HuH-7.5 (cell line): ENCODE data around the gene PMM2.

Source experiments
- DNase-seq: peaks from one replicate; pipeline ENCODE4 v3.0.0; 2011; ENCODE audit warnings: low spot score

Gene PMM2

DNA sequence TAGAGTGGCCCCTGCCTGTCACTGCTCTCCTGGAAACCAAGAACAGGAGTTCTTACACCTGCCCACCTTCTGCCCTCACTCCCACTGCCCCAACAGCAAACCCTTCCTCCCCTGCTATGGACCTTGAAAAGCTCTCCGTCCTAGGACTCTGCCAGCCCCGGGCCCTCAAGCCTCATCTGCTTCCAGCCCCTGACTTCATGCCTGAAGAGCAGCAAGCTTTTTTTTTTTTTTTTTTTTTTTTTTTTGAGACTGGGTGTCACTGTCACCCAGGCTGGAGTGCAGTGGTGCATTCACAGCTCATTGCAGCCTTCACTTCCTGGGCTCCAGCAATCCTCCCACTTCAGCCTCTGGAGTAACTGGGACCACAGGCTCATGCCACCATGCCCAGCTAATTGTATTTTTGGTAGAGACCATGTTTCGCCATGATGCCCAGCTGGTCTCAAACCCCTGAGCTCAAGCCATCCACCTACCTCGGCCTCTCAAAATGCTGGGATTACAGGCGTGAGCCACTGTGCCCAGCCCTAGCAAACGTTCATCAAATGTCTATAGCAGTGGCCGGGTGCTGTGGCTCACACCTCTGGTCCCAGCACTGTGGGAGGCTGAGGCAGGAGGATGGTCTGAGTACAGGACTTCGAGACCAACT is 54.2 kb downstream of the PMM2 start:
- no peak for DNase-seq

DNA sequence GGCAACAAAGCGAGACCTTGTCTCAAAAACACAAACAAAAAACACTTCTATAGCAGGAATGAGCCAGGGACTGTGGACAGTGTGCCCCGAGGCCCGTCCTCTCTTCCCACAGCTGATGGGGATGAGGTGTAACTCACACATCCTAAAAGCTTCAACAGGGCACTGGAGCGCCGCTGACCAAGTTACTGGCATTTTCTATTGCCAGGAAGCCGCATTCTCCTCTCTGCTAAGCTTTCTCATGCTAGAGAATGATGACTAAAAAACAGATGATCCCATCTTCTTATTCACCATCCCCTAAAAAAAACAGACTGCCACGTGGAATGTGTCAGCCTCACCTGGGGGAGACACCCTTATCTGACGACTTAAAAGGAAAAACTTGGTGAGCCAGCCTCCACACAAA is 54.9 kb downstream of the PMM2 start:
- DNase-seq, result no peak

DNA sequence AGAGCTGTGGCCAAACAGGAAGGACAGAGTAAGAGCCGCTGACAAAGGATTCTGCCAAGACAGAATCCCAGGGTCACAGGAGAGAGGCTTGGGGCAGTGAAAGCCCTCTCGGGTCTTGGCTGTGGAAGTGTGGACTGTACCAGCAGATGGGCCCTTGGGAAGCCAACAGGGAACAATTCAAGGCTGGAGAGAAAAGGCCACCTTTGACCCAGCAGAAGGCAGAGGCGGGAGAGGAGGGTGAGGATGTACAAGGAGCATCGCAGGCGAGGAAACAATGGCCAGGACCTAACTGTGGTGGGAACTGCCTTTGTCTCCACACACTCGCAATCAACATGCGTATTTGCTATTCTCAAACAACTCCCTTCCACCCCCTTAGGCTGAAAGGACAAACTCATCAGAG is 55.5 kb downstream of the PMM2 start:
- DNase-seq, result no peak

DNA sequence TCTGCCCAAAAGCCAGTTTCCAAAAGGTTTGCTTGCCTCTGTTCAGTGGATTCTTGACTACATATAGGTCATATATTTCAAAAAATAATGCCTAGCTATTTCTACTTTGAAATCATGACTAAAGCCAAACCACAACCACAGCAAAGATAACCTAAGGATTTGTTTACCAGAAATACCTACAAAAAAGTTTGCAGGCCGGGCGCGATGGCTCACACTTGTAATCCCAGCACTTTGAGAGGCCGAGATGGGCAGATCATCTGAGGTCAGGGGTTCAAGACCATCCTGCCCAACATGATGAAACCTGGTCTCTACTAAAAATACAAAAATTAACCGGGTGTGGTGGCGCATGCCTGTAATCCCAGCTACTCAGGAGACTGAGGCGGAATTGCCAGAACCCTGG is 56.0 kb downstream of the PMM2 start:
- DNase-seq, result no peak

DNA sequence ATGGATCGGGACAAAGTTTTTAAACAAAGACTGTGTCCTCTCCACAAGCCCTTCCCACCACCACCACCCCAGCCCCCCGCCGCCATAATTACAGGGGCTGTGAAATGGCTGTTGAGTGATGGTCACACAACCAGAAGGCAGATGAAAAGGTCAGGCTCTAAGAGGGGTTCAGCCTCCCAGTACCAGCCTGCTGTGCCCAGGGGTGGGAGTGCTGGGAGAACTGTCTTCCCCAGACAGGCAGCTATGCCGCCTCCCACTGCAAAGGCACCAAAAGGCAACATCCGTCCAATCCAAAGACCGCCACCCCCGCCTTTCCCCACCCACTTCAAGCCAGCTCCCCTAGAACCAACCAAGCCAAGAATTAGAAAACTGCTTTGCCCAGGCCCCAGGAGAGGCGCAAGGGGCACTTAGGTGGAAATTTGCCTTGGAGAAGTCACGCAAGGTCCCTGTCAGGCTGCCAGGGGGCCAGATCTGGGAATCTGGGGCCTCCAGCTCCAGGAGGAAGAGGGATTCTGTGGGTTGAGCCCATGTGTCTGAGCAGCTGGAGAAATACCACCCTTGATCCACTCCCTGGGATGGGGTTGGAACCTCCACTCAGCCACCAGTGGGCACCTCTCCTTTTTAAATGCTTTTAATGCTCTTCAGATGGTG is 56.8 kb downstream of the PMM2 start:
- no peak for DNase-seq

DNA sequence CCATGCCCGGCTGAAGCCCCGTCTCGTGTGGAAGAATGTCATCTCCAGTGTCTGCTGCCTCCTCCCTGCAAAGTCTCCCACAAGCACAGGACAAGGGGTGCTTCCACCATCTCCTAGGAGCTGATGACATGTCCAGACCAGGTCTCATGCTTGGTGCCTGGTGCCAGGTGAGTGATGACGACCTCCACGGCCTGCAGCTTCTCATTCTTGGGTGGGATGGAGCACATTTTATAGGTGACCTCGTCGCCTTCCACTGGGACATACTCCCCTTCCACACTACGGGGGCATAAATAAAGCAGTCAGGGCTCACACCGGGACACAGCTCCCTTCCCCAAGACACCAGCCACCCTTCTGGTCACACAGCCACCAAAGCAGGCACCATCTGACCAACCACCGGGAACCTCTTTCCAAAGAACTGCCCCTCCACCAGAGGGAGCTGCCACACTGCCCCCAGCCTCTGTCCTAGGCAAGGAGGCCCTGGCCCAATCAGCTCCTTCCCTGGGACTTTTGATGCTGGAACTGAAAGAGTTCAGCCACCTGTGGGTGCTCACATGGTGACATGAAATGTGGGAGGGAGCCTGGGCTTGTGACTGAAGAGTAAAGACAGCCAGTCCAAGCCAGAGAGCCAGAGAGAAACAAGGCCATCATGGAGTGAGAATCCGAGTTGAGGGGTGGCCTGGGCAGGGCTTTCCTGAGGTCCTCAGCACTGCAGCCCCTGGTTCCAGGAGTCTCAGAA is 57.6 kb downstream of the PMM2 start:
- no peak for DNase-seq

DNA sequence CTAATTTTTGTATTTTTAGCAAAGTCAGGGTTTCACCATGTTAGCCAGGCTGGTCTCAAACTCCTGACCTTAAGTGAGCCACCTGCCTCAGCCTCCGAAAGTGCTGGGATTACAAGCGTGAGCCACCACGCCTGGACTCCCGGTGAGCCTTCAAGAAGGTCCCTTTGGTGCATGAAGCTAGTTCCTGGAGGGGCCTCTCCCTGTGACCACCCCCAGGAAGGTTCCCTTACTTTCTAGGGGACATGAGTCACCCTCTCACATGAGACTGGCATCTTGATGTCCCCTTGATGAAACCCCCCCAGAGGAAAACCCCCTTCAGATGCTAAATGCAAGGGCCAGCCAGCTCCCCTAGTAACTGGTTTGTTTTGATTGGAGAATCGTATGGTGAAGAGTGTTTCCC is 58.3 kb downstream of the PMM2 start:
- no peak for DNase-seq

DNA sequence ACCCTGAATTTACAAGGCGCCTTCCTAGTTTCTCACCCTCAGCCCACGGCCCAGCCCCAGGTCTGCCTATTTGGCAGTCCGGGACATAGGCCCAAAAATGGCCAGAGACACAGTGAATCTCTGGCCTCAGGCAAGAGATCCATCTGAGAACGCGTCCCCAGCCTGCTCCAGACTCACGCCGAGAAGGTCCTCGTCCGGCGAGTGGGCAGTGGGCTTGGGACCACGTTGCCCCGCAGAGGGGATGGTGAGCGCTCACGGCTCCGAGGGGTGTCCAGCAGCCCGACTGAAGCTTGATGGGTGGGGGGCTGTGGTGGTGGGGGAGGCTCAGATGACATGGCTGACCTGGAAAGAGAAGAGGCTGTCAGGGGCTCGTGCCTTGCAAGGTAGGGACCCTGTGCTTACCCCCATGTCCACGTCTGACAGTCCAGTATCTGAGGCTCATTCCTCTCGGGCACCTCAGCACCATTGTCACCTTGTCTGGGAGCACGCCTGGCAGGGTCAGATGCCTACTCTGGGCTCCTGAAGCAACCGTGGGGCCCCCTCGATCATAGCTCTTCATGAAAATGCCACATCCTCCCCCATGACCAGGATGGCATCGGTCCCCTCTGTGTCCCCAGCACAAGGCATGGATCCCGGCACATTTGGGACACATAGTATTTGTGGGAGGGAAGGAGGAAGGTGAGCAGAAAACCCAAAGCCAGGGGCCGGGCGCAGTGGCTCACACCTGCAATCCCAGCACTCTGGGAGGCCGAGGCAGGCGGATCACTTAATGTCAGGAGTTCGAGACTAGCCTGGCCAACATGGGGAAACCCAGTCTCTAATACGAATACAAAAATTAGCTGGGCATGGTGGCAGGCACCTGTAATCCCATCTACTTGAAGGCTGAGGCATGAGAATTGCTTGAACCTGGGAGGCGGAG is 61.6 kb downstream of the PMM2 start:
- no peak for DNase-seq

DNA sequence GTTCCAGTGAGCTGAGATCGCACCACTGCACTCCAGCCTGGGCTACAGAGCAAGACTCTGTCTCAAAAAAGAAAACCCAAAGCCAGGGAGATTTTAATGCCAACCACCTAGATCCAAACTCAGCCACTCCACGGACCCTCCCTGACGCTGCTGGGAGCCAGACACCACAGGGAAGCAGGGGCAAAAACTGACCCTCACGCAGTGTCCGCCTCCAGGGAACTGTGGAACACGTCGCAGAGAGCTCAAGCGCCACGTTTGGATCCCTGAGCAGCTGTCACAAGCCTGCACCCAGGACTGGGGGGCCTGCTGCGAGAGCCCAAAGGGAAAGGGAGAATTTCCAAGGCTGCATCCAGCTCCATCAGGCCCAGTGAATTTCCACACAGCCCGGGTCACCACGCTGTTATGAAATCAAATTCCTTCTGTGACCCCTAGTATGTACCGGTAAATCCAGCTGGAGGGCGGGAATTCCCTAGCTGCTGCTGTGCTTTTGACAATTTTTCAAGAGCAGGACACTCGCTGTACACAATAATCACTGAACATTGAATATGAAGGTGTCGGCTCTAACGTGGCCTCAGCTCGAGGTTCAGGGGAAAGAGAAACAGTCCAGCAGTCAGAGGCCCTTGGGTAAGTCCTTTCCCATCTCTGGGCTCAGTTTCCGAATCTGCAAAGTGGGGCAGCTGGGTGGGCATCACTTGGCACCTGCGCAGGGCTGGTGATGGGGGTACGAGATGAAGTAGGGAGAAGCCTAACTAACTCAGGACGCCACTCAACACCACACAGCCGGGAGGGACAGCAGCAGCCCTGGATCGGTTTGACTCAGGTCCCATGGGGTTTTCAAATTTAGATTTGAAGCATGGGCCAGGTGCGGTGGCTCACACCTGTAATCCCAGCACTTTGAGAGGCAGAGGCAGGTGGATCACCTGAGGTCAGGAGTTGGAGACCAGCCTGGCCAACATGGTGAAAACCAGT is 62.6 kb downstream of the PMM2 start:
- peak; percentile 69 for DNase-seq

DNA sequence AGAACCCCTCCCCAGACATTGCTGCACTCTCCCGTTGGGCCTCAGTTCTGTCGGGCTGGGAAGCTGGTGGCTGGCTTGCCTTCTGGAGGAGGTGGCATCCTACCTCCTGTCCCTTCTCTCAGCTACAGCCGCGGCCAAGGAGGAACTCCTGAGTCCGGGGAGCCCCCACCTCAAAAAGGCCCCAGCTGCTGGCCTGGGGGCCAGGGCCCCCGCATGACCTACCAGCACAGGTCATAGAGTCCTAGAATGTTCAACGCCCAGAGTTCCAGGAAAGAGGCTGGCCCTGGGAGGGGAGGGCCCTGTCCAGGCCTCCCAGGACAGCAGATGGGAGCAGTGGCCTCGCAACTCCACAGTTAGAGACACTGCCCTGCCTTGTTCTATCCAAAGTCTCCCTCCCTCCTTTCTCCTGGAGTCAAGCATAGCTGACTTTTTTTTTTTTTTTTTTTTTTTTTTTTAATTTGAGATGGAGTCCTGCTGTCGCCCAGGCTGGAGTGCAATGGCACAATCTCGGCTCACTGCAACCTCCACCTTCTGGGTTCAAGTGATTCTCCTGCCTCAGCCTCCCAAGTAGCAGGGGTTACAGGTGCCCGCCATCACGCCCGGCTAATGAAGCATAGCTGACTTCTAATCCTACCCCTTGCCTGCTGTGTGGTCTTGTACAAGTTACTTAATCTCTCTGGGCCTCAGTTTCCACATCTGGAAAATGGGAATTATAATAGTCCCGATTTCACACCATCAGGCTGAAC is 64.1 kb downstream of the PMM2 start:
- DNase-seq, result no peak

DNA sequence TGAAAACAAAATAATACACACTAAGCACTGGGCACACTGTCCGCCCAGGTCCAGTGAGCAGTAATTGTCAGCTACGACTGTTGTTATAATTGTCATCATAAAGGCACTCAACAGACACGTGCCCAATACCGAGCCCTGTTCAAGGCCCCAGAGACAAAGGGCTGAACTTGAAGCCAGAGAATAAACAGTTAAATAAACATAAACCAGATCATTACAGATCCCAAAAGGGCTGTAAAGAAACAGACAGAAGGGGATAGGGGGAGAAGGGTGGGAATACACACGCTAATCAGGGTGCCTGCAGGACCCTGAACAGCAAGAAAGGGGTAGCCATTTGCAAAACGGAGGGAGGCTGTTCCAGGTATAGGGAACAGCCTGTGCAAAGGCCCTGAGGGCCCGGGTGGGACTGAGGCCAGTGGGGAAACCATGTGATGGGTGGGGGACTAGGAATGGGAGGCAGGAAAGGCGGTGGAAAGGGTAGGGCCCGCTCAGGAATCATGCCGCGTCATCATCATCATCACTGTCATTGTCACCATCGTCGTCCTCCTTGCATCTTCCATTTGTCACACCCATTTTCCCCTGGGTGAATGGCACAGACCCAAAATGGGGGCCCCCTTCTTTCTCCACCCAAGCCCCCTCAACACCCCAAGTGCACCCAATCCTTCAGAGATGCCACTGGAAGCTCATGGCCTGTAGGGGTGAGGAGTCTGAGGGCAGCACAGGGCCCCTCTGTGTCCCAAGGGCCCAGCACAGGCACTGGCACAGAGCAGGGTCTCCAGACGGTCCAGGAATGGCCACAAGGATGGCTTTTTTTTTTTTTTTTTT is 64.9 kb downstream of the PMM2 start:
- no peak for DNase-seq

DNA sequence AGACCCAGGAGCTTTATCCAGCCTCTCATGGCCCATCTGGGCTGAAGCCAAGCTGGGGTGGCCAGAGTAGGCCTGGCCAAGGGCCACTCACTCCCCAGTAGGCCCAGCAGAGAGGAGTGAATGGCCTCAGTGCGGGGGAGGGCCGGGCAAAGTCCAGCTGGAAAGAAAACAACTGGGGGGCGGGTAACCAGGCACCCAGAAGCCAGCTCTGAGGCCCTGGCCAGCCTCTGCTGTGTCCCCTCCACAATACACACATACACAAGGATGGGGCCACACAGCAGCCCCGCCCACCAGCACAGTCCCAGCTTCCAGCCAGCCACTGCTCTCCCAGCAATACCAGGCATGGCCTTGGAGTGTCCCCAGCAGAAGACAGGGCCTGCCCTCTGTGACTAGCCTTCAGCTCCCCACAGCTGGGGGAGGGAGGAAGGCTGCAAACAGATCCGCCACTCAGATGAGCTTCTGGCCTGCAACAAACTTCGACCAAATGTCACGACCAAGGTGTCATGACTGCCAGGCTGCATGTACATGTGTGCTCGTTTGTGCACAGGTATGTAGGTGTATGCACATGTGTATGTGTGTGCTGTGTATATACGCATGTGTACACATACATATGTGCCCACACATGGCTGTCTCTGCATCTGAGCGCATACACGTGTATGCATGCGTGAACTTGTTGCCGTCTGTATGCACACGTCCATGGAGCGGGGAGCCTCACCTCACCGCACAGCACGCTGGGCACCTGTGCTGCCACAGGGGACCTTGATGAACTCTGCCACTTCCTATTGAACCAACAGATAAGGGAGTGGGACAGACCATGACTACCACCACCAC is 66.2 kb downstream of the PMM2 start:
- DNase-seq, result peak; percentile 83

DNA sequence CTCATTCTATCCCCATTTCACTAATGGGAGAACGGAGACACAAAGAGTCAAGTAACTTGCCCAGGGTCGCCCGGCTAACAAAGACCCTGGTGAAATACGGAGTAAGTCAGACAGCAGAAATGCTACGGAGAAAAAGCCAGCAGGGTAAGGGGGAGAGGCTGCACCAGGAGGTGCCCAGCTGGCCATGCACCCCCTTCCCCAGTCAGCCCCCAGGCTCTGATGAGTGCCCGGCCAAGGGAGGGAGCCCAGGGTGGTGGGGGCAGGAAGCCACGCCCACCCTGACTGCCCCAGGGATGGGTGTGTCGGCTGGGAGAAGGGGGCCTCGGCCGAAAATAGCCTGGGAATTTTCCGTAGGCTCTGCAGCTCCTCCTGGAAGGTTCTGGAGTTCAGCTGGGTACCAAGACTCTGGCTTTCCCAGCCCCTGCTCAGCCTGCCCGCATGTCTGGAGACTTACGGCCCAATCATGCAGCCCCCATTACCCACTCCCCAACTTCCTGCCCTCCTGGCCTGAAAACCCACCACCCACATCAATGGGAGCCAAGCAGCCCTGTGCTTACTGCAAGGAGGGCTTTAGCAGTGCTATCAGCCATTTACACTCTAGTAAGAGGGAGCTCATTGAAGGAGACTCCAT is 67.0 kb downstream of the PMM2 start:
- DNase-seq, result no peak

DNA sequence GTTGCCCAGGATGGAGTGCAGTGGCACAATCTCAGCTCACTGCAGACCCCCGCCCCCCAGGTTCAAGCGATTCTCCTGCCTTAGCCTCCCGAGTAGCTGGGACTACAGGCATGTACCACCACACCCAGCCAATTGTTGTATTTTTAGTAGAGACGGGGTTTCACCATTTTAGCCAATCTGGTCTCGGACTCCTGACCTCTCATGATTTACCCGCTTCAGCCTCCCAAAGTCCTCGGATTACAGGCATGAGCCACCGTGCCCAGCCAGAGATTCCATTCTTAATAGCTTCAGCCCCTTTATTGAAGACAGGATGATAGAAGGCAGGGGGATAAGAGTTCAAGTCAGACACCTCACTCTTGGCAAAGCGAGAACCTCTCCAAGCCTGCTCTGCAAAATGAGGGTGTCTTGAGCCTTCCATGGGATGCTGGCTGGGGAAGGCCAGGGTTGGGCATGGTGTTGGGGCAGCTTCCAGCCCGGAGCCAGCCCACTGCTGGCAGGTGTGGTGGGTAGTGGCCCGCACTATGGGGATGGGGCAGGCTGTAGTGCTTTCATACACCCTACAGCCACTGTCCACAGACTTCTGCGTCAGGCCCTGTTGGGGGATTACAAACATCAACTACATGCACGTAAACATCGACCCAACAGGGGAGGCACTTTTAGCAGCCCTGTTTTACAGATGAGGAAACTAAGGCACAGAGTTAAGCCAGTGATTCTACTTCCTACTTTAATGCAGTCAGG is 67.7 kb downstream of the PMM2 start:
- DNase-seq, result no peak

DNA sequence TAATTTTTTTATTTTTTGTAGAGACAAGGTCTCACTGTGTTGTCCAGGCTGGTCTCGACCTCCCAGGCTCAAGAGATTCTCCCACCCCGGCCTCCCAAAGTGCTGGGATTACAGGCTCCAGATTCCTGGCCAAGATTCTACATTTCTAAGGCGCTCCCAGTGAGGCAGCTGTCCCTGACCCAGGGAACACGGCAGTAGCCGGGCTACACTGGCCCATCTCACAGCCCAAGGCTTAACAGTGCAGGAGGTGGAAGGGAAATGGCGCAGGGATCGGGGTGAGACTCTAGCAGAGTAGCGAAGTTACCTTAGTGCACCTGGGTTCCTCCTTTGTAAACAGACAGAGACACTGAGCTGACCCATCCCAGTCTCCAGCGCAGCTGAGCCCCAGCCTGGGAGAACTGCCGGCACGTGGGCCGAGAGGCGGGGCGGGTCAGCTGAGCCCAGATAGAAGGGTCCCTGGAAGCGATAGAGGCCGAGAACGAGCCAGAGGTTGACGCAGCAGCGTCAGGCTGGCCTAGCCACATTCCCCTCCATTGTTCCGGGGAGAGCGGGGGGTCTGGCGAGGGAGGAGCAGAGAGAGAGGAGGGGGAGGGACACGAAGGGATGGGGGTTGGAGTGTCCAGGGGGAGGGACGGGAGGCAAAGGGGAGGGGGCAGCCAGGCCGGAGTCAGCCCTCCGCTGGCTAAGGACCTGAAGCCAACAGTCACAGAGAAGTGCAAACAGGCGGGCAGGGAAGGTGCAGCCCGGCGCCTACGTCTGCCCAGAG is 68.7 kb downstream of the PMM2 start:
- DNase-seq, result peak; percentile 43

DNA sequence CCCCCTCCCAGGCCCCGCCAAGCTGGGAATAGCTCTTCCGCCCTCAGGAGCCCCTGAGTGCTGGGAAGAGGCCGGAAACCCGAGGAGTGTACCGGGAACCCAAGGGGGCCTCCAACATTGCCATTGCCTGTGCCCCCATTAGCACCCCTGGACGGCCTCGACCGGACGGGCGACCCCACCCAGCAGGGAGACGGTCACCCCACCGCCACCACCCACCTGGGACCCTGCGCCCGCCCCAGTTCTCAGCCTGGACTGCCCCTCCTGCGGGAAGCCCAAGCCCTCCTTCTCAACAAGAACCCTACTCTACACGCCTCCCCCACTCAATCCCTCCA is 69.2 kb downstream of the PMM2 start:
- DNase-seq, result no peak
